ENCODE results near the gene CCDC200.
"Not testable (repeated sequence)": the region's sequence is repeated elsewhere in the genome, so short reads cannot be mapped to it uniquely, and the experiment has no call there.

Gene CCDC200

DNA sequence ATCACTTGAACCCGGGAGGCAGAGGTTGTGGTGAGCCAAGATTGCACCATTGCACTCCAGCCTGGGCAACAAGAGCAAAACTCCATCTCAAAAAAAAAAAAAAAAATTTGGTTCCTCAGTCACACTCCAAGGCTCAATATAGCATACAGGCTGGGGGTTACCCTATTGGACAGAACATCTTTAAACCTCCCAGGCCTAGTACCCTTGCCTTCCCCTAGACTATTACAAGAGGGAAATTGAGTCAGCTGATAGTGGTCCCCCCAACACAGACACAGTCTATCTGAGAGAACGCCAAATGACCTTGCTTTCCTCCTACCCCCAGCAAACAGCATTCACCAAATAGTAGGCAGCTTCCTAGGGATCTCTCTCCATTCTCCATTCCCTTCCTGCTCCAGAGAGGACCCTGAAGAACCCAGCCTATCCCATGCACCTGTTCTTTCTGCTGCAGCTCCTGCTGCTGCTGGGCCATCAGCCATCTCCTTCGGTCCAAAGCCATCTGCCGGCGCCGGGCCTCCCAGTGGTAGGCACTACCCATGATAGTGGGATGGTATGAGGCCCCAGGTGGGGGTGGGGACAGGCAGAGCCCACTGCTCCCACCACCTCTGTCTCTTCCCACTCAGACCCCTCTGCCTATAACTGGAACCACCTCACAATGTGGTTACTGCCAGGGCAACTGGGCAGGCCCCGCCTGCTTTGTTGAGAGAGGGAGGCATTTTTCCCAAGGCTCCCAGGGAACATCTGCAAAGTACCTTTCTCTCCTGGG, at the start of gene CCDC200:
TSS of gene CCDC200 (minus strand) at position 604 of the 763 bp plus-strand sequence. CDS start at position 535, 69 bp downstream.
- H3K4me3 Mint-ChIP-seq; H3K9me3 Mint-ChIP-seq; H3K27me3 Mint-ChIP-seq; H3K27ac Mint-ChIP-seq; ATAC-seq (ENCODE audit: low read depth); DNase-seq (ENCODE audit: low spot score in 2 of 2); H3K36me3 Mint-ChIP-seq; H3K4me1 Mint-ChIP-seq: not testable (repeated sequence)

DNA sequence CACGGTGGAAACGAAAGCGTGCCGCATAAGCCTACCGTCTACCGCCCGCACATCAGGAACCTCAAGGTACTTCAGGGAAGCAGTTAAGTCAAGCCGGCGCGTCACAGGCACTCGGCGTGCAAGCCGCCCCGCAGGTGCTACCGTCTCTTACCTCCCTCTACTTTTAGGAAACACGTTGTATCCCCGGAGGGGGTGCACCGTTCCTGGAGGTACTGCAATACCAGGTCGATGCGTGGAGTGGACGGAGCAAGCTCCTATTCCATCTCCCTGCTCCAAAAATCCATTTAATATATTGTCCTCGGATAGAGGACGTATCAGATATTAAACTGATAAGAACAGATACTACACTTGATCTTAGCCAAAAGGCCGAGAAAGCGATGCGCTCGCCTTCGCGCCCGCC, 44.5 kb upstream of the CCDC200 start:
- not testable (repeated sequence) for H3K4me3 Mint-ChIP-seq
- peak overlapping the region; percentile 78 for H3K27ac Mint-ChIP-seq

DNA sequence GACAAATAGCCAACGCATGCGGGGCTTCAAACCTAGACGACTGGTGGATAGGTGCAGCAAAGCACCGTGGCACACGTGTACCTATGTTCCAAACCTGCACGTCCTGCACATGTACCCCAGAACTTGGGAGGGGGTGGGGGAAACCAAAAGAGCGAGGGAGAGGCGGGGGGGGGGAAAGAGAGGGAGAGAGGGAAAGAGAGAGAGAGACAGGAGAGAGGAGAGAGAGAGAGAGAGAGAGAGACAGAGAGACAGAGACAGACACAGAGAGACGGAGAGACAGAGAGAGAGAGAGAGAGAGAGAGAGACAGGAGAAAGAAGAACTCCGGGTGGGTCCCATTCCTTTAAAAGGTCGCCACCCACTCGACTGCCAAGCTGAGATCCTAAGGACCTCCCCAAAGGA, 44.1 kb upstream of the CCDC200 start:
- H3K9me3 Mint-ChIP-seq; H3K4me1 Mint-ChIP-seq; ATAC-seq (ENCODE audit: low read depth); H3K27me3 Mint-ChIP-seq; H3K36me3 Mint-ChIP-seq: not testable (repeated sequence)
- peak overlapping the region; percentile 16 for H3K4me3 Mint-ChIP-seq
- peak in 1 of 2 donors; percentile 3 for DNase-seq (ENCODE audit: low spot score in 2 of 2)
- H3K27ac Mint-ChIP-seq = peak overlapping the region; percentile 78

More for the DNA sequence above, 44.5 kb upstream of the CCDC200 start:
- H3K4me1 Mint-ChIP-seq; H3K9me3 Mint-ChIP-seq; H3K36me3 Mint-ChIP-seq; H3K27me3 Mint-ChIP-seq; DNase-seq (ENCODE audit: low spot score in 2 of 2): not testable (repeated sequence)
- peak; percentile 52 for ATAC-seq (ENCODE audit: low read depth)

DNA sequence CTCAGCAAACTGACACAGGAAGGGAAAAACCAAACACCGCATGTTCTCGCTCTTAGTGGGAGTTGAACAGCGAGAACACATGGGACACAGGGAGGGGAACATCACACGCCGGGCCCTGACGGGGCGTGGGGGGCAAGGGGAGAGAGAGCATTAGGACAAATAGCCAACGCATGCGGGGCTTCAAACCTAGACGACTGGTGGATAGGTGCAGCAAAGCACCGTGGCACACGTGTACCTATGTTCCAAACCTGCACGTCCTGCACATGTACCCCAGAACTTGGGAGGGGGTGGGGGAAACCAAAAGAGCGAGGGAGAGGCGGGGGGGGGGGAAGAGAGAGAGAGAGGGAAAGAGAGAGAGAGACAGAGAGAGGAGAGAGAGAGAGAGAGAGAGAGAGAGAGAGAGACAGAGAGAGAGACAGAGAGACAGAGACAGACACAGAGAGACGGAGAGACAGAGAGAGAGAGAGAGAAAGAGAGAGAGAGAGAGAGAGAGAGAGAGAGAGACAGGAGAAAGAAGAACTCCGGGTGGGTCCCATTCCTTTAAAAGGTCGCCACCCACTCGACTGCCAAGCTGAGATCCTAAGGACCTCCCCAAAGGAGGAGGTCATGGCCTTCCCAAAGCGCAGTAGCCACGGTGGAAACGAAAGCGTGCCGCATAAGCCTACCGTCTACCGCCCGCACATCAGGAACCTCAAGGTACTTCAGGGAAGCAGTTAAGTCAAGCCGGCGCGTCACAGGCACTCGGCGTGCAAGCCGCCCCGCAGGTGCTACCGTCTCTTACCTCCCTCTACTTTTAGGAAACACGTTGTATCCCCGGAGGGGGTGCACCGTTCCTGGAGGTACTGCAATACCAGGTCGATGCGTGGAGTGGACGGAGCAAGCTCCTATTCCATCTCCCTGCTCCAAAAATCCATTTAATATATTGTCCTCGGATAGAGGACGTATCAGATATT, 42.4 kb upstream of the CCDC200 start:
- H3K36me3 Mint-ChIP-seq; H3K27ac Mint-ChIP-seq; DNase-seq (ENCODE audit: low spot score in 2 of 2); H3K27me3 Mint-ChIP-seq; H3K4me3 Mint-ChIP-seq; H3K4me1 Mint-ChIP-seq; H3K9me3 Mint-ChIP-seq: not testable (repeated sequence)
- ATAC-seq (ENCODE audit: low read depth) = peak; percentile 51

DNA sequence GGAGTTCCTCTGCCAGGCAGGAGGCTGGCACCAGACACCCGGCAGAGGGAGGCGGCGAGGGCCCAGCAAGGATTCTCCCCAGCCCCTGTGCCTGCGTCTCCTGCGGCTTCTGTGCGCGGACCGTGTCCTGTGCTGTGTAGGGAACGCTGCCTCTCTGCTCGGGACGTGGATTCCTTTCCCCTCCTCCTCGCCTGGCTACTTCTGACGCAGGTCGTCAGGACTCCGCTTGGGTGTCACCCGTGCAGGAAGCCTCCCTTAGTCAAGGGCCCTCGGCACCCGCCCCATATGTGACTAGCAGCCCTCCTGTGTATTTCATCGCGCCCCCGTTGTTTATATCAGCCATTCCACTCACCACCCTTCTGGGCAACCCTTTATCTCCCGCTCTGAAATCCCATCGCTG, 18.0 kb upstream of the CCDC200 start:
- not testable (repeated sequence) for H3K36me3 Mint-ChIP-seq; H3K4me3 Mint-ChIP-seq; H3K27ac Mint-ChIP-seq; H3K27me3 Mint-ChIP-seq; H3K9me3 Mint-ChIP-seq; H3K4me1 Mint-ChIP-seq; ATAC-seq (ENCODE audit: low read depth)
- DNase-seq (ENCODE audit: low spot score in 2 of 2) = peak; percentile 67 to 88

DNA sequence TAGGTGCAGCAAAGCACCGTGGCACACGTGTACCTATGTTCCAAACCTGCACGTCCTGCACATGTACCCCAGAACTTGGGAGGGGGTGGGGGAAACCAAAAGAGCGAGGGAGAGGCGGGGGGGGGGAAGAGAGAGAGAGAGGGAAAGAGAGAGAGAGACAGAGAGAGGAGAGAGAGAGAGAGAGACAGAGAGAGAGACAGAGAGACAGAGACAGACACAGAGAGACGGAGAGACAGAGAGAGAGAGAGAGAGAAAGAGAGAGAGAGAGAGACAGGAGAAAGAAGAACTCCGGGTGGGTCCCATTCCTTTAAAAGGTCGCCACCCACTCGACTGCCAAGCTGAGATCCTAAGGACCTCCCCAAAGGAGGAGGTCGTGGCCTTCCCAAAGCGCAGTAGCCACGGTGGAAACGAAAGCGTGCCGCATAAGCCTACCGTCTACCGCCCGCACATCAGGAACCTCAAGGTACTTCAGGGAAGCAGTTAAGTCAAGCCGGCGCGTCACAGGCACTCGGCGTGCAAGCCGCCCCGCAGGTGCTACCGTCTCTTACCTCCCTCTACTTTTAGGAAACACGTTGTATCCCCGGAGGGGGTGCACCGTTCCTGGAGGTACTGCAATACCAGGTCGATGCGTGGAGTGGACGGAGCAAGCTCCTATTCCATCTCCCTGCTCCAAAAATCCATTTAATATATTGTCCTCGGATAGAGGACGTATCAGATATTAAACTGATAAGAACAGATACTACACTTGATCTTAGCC, 12.4 kb upstream of the CCDC200 start:
- not testable (repeated sequence) for H3K36me3 Mint-ChIP-seq; H3K4me1 Mint-ChIP-seq; H3K4me3 Mint-ChIP-seq; H3K27ac Mint-ChIP-seq; H3K9me3 Mint-ChIP-seq; H3K27me3 Mint-ChIP-seq; DNase-seq (ENCODE audit: low spot score in 2 of 2)
- ATAC-seq (ENCODE audit: low read depth) = peak; percentile 53

DNA sequence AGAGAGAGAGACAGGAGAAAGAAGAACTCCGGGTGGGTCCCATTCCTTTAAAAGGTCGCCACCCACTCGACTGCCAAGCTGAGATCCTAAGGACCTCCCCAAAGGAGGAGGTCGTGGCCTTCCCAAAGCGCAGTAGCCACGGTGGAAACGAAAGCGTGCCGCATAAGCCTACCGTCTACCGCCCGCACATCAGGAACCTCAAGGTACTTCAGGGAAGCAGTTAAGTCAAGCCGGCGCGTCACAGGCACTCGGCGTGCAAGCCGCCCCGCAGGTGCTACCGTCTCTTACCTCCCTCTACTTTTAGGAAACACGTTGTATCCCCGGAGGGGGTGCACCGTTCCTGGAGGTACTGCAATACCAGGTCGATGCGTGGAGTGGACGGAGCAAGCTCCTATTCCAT, 11.2 kb upstream of the CCDC200 start:
- not testable (repeated sequence) for H3K4me3 Mint-ChIP-seq; DNase-seq (ENCODE audit: low spot score in 2 of 2); H3K27me3 Mint-ChIP-seq; H3K9me3 Mint-ChIP-seq; H3K36me3 Mint-ChIP-seq; H3K4me1 Mint-ChIP-seq; H3K27ac Mint-ChIP-seq
- peak; percentile 54 for ATAC-seq (ENCODE audit: low read depth)

DNA sequence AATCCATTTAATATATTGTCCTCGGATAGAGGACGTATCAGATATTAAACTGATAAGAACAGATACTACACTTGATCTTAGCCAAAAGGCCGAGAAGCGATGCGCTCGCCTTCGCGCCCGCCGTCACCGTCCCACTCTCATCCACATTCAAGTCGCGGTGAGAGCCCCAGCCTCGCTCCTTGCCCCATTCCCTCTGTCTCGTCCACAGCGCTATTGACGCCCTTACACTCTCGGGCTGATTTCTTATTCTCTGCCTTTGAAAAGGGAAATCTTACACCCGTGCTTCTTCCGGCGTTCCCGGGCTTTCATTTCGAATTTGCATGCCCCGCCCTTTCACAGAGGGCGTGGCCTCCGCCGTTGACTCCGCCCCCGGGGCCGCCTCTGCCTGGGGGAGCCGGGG, 5.5 kb upstream of the CCDC200 start, which contains the start of gene RNU2-1:
TSS of gene RNU2-1 (minus strand) at position 101 of the 400 bp plus-strand sequence.
- H3K9me3 Mint-ChIP-seq; H3K4me3 Mint-ChIP-seq; H3K27me3 Mint-ChIP-seq; ATAC-seq (ENCODE audit: low read depth); H3K36me3 Mint-ChIP-seq; DNase-seq (ENCODE audit: low spot score in 2 of 2); H3K4me1 Mint-ChIP-seq; H3K27ac Mint-ChIP-seq: not testable (repeated sequence)

DNA sequence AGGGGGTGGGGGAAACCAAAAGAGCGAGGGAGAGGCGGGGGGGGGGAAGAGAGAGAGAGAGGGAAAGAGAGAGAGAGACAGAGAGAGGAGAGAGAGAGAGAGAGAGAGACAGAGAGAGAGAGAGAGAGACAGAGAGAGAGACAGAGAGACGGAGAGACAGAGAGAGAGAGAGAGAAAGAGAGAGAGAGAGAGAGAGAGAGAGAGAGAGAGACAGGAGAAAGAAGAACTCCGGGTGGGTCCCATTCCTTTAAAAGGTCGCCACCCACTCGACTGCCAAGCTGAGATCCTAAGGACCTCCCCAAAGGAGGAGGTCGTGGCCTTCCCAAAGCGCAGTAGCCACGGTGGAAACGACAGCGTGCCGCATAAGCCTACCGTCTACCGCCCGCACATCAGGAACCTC, 4.8 kb upstream of the CCDC200 start:
- H3K36me3 Mint-ChIP-seq; ATAC-seq (ENCODE audit: low read depth); H3K27me3 Mint-ChIP-seq; H3K4me3 Mint-ChIP-seq; H3K27ac Mint-ChIP-seq; DNase-seq (ENCODE audit: low spot score in 2 of 2); H3K9me3 Mint-ChIP-seq; H3K4me1 Mint-ChIP-seq: not testable (repeated sequence)

DNA sequence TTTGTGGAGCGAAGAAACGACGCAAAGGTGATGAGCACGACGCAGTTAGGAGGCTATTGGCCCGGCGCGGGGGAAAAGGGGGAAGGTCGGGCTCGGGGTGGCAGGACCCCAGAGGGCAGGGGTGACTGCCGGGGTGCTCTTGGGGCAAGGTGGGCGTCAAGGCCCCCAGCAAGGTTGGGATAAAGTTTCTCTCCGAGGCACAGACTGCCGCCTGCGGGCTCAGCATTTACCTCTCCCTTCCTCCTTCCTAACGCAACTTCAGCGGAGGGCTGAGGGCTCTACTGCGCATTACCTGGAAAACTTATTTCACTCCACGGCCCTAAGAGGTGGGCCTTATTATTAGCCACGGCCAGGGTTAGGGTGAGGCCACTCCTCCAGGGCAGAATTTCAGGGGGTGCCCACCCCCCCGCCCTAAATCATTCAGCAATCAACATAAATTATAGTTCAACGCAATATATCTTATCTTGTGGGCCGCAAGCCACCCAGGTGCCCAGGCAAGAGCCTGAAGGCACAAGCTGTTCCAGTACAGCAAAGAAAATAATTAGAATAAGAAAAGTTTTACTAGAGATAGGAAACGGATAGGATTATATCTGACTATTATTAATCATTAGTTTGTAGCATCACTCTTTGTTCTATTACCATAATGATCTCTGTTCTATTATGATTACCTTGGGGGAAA, 3.7 kb upstream of the CCDC200 start:
- H3K4me1 Mint-ChIP-seq; H3K4me3 Mint-ChIP-seq; H3K27me3 Mint-ChIP-seq; H3K27ac Mint-ChIP-seq; H3K36me3 Mint-ChIP-seq; ATAC-seq (ENCODE audit: low read depth); H3K9me3 Mint-ChIP-seq: not testable (repeated sequence)
- peak in 1 of 2 donors; percentile 48 for DNase-seq (ENCODE audit: low spot score in 2 of 2)

DNA sequence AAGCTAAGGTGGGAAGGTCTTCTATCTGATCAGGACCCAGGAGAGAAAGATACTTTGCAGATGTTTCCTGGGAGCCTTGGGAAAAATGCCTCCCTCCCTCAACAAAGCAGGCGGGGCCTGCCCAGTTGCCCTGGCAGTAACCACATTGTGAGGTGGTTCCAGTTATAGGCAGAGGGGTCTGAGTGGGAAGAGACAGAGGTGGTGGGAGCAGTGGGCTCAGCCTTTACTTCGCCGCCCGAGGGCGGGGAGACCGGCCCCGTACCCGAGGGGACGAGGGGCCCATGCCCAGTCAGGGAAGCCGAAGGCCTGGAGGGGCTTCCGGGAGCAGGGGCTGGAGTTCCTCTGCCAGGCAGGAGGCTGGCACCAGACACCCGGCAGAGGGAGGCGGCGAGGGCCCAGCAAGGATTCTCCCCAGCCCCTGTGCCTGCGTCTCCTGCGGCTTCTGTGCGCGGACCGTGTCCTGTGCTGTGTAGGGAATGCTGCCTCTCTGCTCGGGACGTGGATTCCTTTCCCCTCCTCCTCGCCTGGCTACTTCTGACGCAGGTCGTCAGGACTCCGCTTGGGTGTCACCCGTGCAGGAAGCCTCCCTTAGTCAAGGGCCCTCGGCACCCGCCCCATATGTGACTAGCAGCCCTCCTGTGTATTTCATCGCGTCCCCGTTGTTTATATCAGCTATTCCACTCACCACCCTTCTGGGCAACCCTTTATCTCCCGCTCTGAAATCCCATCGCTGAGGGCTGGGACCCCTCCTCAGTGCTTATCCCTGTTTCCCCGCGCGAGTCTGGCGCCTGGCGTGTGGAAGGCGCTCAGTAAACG, 3.0 kb upstream of the CCDC200 start:
- not testable (repeated sequence) for H3K27me3 Mint-ChIP-seq; DNase-seq (ENCODE audit: low spot score in 2 of 2); H3K4me1 Mint-ChIP-seq; ATAC-seq (ENCODE audit: low read depth); H3K4me3 Mint-ChIP-seq; H3K36me3 Mint-ChIP-seq; H3K27ac Mint-ChIP-seq; H3K9me3 Mint-ChIP-seq

DNA sequence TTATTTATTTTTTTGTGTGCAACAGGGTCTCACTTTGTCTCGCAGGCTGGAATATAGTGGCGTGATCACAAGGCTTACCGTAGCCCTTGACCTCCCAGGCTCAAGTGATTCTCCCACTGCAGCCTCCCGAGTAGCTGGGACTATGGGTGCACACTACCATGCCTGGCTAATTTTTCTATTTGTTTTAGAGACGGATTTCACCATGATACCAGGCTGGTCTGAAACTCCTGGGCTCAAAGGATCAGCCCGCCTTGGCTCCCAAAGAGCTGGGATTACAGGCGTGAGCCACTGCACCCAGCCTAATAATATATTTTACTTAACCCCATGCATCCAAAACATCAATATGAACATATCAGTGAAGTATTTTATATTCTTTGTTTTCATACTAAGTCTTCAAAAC, 2.0 kb downstream of the CCDC200 start:
- DNase-seq (ENCODE audit: low spot score in 2 of 2) = no peak
- no peak for ATAC-seq (ENCODE audit: low read depth)
- Mint-ChIP-seq H3K4me3 (no peak overlapping the region), H3K4me1 (peaks cover 4% of the 10 kb centered on the region), H3K27me3 (no peaks in the 10 kb centered on the region), H3K36me3 (peaks cover 3% of the 10 kb centered on the region), H3K27ac (no peak overlapping the region), H3K9me3 (no peaks in the 10 kb centered on the region)

All from memory B cell (primary cell).